ENCODE results near the gene KLHL1.

DNA sequence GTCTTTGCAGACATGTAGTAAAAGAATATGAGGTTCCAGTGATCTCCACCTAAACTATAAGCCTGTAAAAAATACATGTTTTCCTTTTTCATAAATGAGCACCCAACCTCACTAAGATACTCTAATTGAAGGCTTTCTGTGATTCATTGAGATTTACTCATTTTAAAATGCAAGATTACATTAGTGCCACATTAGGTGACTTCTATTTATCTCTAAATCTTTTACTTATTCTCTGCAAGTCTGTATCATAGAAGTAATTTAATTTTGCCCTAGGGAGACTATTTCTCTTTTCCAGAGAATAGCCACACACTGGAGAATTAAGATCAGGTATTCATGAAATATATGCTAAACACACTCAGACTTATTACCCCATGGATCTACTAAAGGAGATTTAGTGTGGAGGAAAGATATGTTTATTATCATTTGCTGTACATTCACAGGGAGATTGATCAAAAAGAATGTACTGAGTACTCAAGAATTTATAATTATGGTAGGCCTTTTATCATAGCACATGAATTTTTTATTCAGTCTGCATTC lies 290.9 kb downstream of the KLHL1 start:
- TF ChIP-seq, protein P1, sequence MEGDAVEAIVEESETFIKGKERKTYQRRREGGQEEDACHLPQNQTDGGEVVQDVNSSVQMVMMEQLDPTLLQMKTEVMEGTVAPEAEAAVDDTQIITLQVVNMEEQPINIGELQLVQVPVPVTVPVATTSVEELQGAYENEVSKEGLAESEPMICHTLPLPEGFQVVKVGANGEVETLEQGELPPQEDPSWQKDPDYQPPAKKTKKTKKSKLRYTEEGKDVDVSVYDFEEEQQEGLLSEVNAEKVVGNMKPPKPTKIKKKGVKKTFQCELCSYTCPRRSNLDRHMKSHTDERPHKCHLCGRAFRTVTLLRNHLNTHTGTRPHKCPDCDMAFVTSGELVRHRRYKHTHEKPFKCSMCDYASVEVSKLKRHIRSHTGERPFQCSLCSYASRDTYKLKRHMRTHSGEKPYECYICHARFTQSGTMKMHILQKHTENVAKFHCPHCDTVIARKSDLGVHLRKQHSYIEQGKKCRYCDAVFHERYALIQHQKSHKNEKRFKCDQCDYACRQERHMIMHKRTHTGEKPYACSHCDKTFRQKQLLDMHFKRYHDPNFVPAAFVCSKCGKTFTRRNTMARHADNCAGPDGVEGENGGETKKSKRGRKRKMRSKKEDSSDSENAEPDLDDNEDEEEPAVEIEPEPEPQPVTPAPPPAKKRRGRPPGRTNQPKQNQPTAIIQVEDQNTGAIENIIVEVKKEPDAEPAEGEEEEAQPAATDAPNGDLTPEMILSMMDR (IDR thresholded peaks at IDR 0.05): no peak
- TF ChIP-seq EZH2 (IDR thresholded peaks at IDR 0.05) (no peak), EZH2phosphoT487 (IDR thresholded peaks at IDR 0.05) (no peak)

All from neural progenitor cell (in vitro differentiated cells).